Gastroesophageal sphincter (tissue), 4 donors: ENCODE data around the gene AFAP1. TPM values are rescaled to one million over a fixed set of nuclear protein-coding genes. Genes with fewer than 3 reads are reported as not detected.

Experiments
- ATAC-seq: fragments of 150-250 bp; one replicate; pipeline ENCODE4 v1.9.1; 2016; ENCODE audit warnings: mild to moderate bottlenecking, moderate library complexity
- H3K27ac ChIP-seq, 4 donors: fragments of 200-600 bp; sonication (generic) in 3 of 4; 1 replicate in 3 of 4; 2 replicates in 1 of 4; pipeline ENCODE4 v1.5.1; 2016 to 2019
- H3K27me3 ChIP-seq: fragments of 200-600 bp; sonication (generic); one replicate; pipeline ENCODE4 v1.5.1; 2019
- H3K36me3 ChIP-seq, 2 donors: fragments of 200-600 bp; sonication (generic); one replicate each; pipeline ENCODE4 v1.5.1; 2019; ENCODE audit warnings: control low read depth in 1 of 2
- H3K4me1 ChIP-seq, 3 donors: fragments of 200-600 bp; sonication (generic); 1 replicate in 2 of 3; 2 replicates in 1 of 3; pipeline ENCODE4 v1.5.1; 2016 to 2019; ENCODE audit warnings: control low read depth in 2 of 3
- H3K4me3 ChIP-seq, 2 donors: fragments of 200-600 bp; sonication (generic); one replicate each; pipeline ENCODE4 v1.5.1; 2019; ENCODE audit warnings: mild to moderate bottlenecking in 1 of 2, moderate library complexity in 1 of 2
- H3K9me3 ChIP-seq, 3 donors: fragments of 200-600 bp; sonication (generic); one replicate each; pipeline ENCODE4 v1.5.1; 2017 to 2019; ENCODE audit warnings: control low read depth in 2 of 3
- CTCF ChIP-seq, 4 experiments: fragments of 200-600 bp in 2 of 4; fragments of 450-650 bp in 2 of 4; sonication (generic) in 1 of 4; IDR thresholded peaks; one replicate each; pipeline ENCODE4 v1.5.1; 2017 to 2019; ENCODE audit warnings: antibody characterized with exemption in 4 of 4, mild to moderate bottlenecking in 2 of 4, moderate library complexity in 2 of 4
- EP300 ChIP-seq: sonication (generic); formaldehyde crosslinking; IDR thresholded peaks from one replicate; pipeline ENCODE4 v1.6.1; 2017; ENCODE audit warnings: antibody characterized with exemption, mild to moderate bottlenecking
- POLR2A ChIP-seq, 2 donors: fragments of 450-650 bp; IDR thresholded peaks; one replicate each; pipeline ENCODE4 v1.6.1; 2017; ENCODE audit warnings: antibody characterized with exemption in 2 of 2, mild to moderate bottlenecking in 2 of 2, moderate library complexity in 1 of 2
- POLR2AphosphoS5 ChIP-seq: sonication (generic); formaldehyde crosslinking; IDR thresholded peaks from one replicate; pipeline ENCODE4 v1.6.1; 2017; ENCODE audit warnings: antibody characterized with exemption
- WGBS, 2 donors: methylation state at CpG; one replicate each; pipeline ENCODE4 v1.1.5; 2018; ENCODE audit warnings: low coverage in 1 of 2; 5-methylcytosine and 5-hydroxymethylcytosine counted together
- total RNA-seq, 4 donors: library from RNA; depleted of rRNA; stranded (reverse); fragments of >200 nt; gene quantifications; one replicate each; pipeline ENCODE4 v1.1.0, GENCODE V29; 2016

The AFAP1 gene
- total RNA-seq, 4 donors from 2014 or later: 32.0 to 79.7 (median 48.1) TPM

GRCh38 chr4:7760228-7760627 is 179.4 kb downstream of the AFAP1 start:
- peak overlapping the region in 3 of 4 donors; percentile 36 to 79 (median 53) for H3K27ac ChIP-seq
- peaks cover 0 to 45% (median 6%) of the 10 kb centered on the region in 3 donors for H3K4me1 ChIP-seq
- no peak for ATAC-seq
- no peaks in the 10 kb centered on the region for H3K27me3 ChIP-seq
- 86% methylated on average over 7 of the region's 9 CpGs; no CpG with 5 or more reads in 1 of the 2 donors for WGBS, 2 donors
- H3K4me3 ChIP-seq: no peak overlapping the region
- H3K9me3 ChIP-seq: no peaks in the 10 kb centered on the region
- H3K36me3 ChIP-seq: peaks cover 0 to 44% of the 10 kb centered on the region in 2 donors
- no peak for TF ChIP-seq POLR2A (IDR thresholded peaks at IDR 0.05)
- no peak for TF ChIP-seq CTCF (IDR thresholded peaks at IDR 0.05)
- no peak for TF ChIP-seq EP300
- no peak for TF ChIP-seq POLR2AphosphoS5

GRCh38 chr4:7759635-7760034 is 180.0 kb downstream of the AFAP1 start:
- peaks cover 0 to 41% of the 10 kb centered on the region in 2 donors for H3K36me3 ChIP-seq

GRCh38 chr4:7759216-7759615 is 180.4 kb downstream of the AFAP1 start:
- Histone ChIP-seq H3K27ac (peak overlapping the region in 3 of 4 donors; percentile 36 to 79 (median 53)), H3K27me3 (no peaks in the 10 kb centered on the region), H3K4me3 (no peak overlapping the region)

More at GRCh38 chr4:7759635-7760034, 180.0 kb downstream of the AFAP1 start:
- ATAC-seq: no peak
- Histone ChIP-seq H3K4me1 (peaks cover 0 to 47% (median 6%) of the 10 kb centered on the region in 3 donors), H3K9me3 (no peaks in the 10 kb centered on the region), H3K4me3 (no peak overlapping the region), H3K27me3 (no peaks in the 10 kb centered on the region), H3K27ac (peak overlapping the region in 3 of 4 donors; percentile 36 to 79 (median 53))
- TF ChIP-seq EP300 (no peak), CTCF (IDR thresholded peaks at IDR 0.05) (no peak), POLR2AphosphoS5 (no peak), POLR2A (IDR thresholded peaks at IDR 0.05) (no peak)
- 66% methylated on average over 2 of the region's 7 CpGs; no CpG with 5 or more reads in 1 of the 2 donors for WGBS, 2 donors

GRCh38 chr4:7758476-7758875 is 181.2 kb downstream of the AFAP1 start:
- TF ChIP-seq POLR2A (IDR thresholded peaks at IDR 0.05) (no peak), POLR2AphosphoS5 (no peak), CTCF (IDR thresholded peaks at IDR 0.05) (no peak), EP300 (no peak)
- WGBS, 2 donors: 90 to 95% methylated on average over 3 to 6 of the region's 11 CpGs
- no peak overlapping the region for H3K4me3 ChIP-seq
- H3K27me3 ChIP-seq: no peaks in the 10 kb centered on the region
- H3K36me3 ChIP-seq: peaks cover 0 to 31% of the 10 kb centered on the region in 2 donors
- peaks cover 0 to 47% (median 6%) of the 10 kb centered on the region in 3 donors for H3K4me1 ChIP-seq
- no peak for ATAC-seq
- no peaks in the 10 kb centered on the region for H3K9me3 ChIP-seq
- H3K27ac ChIP-seq: peak overlapping the region in 3 of 4 donors; percentile 37 to 62 (median 48)

More at GRCh38 chr4:7759216-7759615, 180.4 kb downstream of the AFAP1 start:
- Histone ChIP-seq H3K9me3 (no peaks in the 10 kb centered on the region), H3K4me1 (peaks cover 0 to 47% (median 6%) of the 10 kb centered on the region in 3 donors), H3K36me3 (peaks cover 0 to 39% of the 10 kb centered on the region in 2 donors)
- 65 to 75% methylated on average over 10 to 12 of the region's 12 CpGs for whole genome bisulfite sequencing, 2 donors
- ATAC-seq: no peak
- no peak for TF ChIP-seq POLR2A (IDR thresholded peaks at IDR 0.05)
- no peak for TF ChIP-seq EP300
- TF ChIP-seq CTCF (IDR thresholded peaks at IDR 0.05): no peak
- no peak for TF ChIP-seq POLR2AphosphoS5
